Naive thymus-derived CD8-positive, alpha-beta T cell (primary cell): ENCODE measurements around the gene SEMA6C. TPM values are rescaled to one million over a fixed set of nuclear protein-coding genes. Genes with fewer than 3 reads are reported as not detected.
"Not testable (repeated sequence)": the region's sequence is repeated elsewhere in the genome, so short reads cannot be mapped to it uniquely, and the experiment has no call there.

Source experiments
- ATAC-seq, 2 donors: fragments of 150-1000 bp; cut with Tn5 transposase in 1 of 2; sonication (Bioruptor Pico), chemical (Tn5 transposase) in 1 of 2; 1 replicate in 1 of 2; 2 replicates in 1 of 2; pipeline ENCODE4 v1.10.0; 2021; ENCODE audit warnings: mild to moderate bottlenecking in 2 of 2, moderate library complexity in 2 of 2
- POLR2A ChIA-PET: fragments of 350-600 bp; sonication (Branson Sonifier 250); formaldehyde crosslinking; loops from one replicate; lab custom pipeline; 2021; ENCODE audit warnings: antibody characterized with exemption; lab: Charles Lee
- DNase-seq, 10 donors: peaks; one replicate each; pipeline versions ENCODE4 v3.0.0 to v3.0.0-alpha.2; 2020 to 2022
- H3K27ac Mint-ChIP-seq, 10 donors: one replicate each; pipeline ENCODE4 v1.8.0; 2020 to 2022; ENCODE audit warnings: mild to moderate bottlenecking in 10 of 10, mixed read lengths in 10 of 10, moderate library complexity in 4 of 10, inconsistent platforms in 1 of 10
- H3K27me3 Mint-ChIP-seq, 5 donors: one replicate each; pipeline ENCODE4 v1.8.0; 2021 to 2022; ENCODE audit warnings: mixed read lengths in 5 of 5
- H3K36me3 Mint-ChIP-seq, 3 donors: one replicate each; pipeline ENCODE4 v1.8.0; 2020 to 2022; ENCODE audit warnings: mixed read lengths in 3 of 3, mild to moderate bottlenecking in 2 of 3, inconsistent platforms in 1 of 3
- H3K4me1 Mint-ChIP-seq, 4 donors: one replicate each; pipeline ENCODE4 v1.8.0; 2021 to 2022; ENCODE audit warnings: mixed read lengths in 4 of 4
- H3K4me3 Mint-ChIP-seq, 10 donors: one replicate each; pipeline ENCODE4 v1.8.0; 2020 to 2022; ENCODE audit warnings: mild to moderate bottlenecking in 10 of 10, mixed read lengths in 10 of 10, moderate library complexity in 6 of 10, inconsistent platforms in 1 of 10
- H3K9me3 Mint-ChIP-seq, 9 donors: one replicate each; pipeline ENCODE4 v1.8.0; 2020 to 2022; ENCODE audit warnings: mixed read lengths in 9 of 9, mild to moderate bottlenecking in 3 of 9, inconsistent platforms in 1 of 9, moderate library complexity in 1 of 9
- polyA plus RNA-seq, 3 donors: library from polyadenylated mRNA; unstranded; fragments of 300-500 nt; fragmentation: Illumina TruSeq; gene quantifications; one replicate each; pipeline ENCODE4 v1.2.3, GENCODE V29; 2021
- total RNA-seq, 8 experiments: library from RNA in 2 of 8; stranded (reverse) in 2 of 8; gene quantifications; one replicate each; pipeline ENCODE4 v1.2.3 and lab custom pipeline; 2021 to 2026

Gene SEMA6C, protein sequence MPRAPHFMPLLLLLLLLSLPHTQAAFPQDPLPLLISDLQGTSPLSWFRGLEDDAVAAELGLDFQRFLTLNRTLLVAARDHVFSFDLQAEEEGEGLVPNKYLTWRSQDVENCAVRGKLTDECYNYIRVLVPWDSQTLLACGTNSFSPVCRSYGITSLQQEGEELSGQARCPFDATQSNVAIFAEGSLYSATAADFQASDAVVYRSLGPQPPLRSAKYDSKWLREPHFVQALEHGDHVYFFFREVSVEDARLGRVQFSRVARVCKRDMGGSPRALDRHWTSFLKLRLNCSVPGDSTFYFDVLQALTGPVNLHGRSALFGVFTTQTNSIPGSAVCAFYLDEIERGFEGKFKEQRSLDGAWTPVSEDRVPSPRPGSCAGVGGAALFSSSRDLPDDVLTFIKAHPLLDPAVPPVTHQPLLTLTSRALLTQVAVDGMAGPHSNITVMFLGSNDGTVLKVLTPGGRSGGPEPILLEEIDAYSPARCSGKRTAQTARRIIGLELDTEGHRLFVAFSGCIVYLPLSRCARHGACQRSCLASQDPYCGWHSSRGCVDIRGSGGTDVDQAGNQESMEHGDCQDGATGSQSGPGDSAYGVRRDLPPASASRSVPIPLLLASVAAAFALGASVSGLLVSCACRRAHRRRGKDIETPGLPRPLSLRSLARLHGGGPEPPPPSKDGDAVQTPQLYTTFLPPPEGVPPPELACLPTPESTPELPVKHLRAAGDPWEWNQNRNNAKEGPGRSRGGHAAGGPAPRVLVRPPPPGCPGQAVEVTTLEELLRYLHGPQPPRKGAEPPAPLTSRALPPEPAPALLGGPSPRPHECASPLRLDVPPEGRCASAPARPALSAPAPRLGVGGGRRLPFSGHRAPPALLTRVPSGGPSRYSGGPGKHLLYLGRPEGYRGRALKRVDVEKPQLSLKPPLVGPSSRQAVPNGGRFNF
- total RNA-seq, result 10 to 100 TPM; 10.6 to 13.2 TPM
- 1 to 10 TPM in 1 of 3 donors, under 1 TPM in 2; 0.57 to 1.1 (median 0.81) TPM for polyA plus RNA-seq
- 2.5 to 12.1 (median 6.3) reads per million in 6 experiments for total RNA-seq (lab: John Stamatoyannopoulos, UW)

DNA sequence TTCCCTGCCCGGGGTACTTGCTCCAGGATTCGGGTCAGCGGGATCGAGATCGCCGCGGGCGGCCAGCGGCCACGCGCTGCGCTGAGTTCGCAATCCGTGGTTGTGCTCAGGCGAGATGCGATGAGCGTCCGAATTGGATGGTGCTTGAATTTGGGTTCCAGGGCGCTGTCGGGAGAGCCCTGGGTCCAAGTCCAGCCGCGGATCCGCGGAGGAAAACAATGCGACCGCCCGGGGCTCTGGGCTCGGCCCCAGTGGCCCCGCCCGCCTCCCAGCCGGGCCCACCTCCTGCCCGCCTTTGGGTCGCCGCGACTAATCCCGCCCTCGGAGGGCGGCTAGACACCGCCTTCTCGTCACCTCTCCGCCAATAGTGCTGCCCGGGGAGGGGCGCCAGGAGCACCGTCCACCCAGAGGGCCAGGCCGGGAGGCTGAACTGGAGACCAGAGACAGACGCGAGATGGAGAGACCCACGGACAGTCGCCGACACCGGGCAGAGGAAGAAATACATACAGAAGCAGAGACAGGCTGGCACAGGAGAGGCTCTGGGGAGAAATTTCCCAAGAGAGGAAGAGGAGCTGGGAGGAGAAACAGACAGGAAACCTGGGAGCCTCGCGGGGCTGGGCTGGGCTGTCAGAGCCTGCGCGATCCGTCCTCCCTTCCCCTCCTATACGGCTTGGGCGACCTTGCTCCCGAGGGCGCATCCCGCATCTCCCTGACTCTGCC, at the start of gene SEMA6C:
Gene SEMA6C (minus strand): TSS at position 220 of the 720 bp plus-strand sequence. CDS start 4,010 bp downstream, outside the sequence.
- ATAC-seq (peak; percentile 98 to 99), DNase-seq (peak; percentile 74 to 90 (median 82))
- H3K9me3 Mint-ChIP-seq, result no peaks in the 10 kb centered on the region
- POLR2A ChIA-PET, result interaction anchor here (0.6 to 4.4 kb wide), 4 partner anchors 10 to 221 kb away, joined by 3 to 20 read pairs (median 6); partner anchors contain the start of genes SETDB1 and TNFAIP8L2
- H3K4me1 Mint-ChIP-seq, result peaks cover 11 to 23% (median 14%) of the 10 kb centered on the region in 4 donors
- H3K4me3 Mint-ChIP-seq, result peak within 1 kb of the TSS; percentile 91 to 100 (median 97)
- H3K36me3 Mint-ChIP-seq, result no peaks in the 10 kb centered on the region
- H3K27ac Mint-ChIP-seq, result peak within 1 kb of the TSS; percentile 61 to 97 (median 86)
- no peaks in the 10 kb centered on the region for H3K27me3 Mint-ChIP-seq

DNA sequence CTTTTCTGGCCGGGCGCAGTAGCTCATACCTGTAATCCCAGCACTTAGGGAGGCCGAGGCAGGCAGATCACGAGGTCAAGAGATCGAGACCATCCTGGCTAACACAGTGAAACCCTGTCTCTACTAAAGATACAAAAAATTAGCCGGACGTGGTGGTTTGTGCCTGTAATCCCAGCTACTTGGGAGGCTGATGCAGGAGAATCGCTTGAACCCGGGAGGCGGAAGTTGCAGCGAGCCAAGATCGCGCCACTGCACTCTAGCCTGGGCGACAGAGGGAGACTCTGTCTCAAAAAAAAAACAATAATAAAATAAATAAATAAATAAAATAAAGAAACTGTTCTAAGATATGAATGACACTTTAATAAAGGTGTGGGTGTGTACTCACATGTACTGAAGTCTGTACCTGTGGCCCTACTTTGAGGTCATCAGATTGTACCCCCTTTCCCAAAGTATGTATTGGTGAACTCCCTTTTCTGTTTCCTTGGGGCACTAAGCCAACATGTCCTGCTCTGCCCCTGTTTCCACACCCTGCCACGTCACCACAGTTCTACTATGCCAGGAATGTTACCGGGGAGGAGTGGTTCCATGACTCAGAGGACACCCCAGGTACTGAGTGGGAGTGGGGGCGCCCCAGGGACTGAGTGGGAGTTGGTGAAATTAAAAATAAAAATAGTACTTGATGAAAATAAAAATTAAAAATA, 48.6 kb upstream of the SEMA6C start:
- not testable (repeated sequence) for ATAC-seq, H3K36me3 Mint-ChIP-seq, H3K9me3 Mint-ChIP-seq, H3K27me3 Mint-ChIP-seq, H3K27ac Mint-ChIP-seq, DNase-seq
- POLR2A ChIA-PET, result interaction anchor here (0.6 to 0.8 kb wide), 3 partner anchors 17 to 163 kb away, joined by 3 to 7 read pairs (median 4); no protein-coding TSS in a partner anchor
- Mint-ChIP-seq H3K4me3 (peak overlapping the region in 1 of 10 donors; percentile 39), H3K4me1 (peaks cover 27 to 37% (median 34%) of the 10 kb centered on the region in 4 donors)

DNA sequence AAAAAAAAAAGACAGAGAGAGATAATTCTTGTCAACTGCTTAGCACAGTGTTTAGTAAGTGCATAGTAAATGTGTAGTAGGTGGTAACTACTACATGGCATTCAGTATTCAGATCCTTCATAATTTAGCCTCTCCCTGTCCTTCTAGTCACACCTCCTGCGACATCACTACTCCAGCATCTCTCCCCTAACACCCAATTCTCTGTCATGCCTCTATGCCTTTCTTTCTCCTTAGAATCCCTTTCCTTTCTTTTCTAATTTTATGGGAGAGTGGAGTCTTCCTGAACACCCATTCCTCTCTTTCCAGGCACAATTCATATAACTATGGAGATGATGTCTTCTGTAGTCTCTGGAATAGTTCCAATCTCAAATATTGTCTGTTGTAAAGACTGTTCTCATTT, 47.4 kb upstream of the SEMA6C start:
- ATAC-seq (no peak), DNase-seq (no peak)
- peaks cover 0 to 4% (median 0%) of the 10 kb centered on the region in 3 donors for H3K36me3 Mint-ChIP-seq
- peaks cover 0 to 3% (median 0%) of the 10 kb centered on the region in 5 donors for H3K27me3 Mint-ChIP-seq
- H3K4me3 Mint-ChIP-seq, result no peak overlapping the region
- peaks cover 22 to 37% (median 33%) of the 10 kb centered on the region in 4 donors for H3K4me1 Mint-ChIP-seq
- POLR2A ChIA-PET, result interaction anchor here (0.6 kb wide), 1 partner anchor 81 kb away, joined by 3 read pairs; no protein-coding TSS in a partner anchor
- no peak overlapping the region for H3K27ac Mint-ChIP-seq
- H3K9me3 Mint-ChIP-seq, result no peaks in the 10 kb centered on the region

DNA sequence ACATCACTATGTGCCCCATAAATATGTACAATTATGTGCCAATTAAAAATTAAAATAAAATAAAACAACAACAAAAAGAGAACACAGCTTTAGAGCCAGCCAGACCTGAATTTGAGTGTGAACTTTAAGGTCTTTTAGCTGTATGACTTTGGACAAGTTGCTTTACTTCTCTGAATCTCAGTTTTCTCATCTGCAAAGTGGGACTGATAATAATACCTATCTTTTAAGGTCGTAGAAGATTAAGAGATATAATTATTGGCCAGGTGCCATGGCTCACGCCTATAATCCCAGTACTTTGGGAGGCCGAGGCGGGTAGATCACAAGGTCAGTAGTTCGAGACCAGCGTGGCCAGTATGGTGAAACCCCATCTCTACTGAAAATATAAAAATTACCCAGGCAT, 46.9 kb upstream of the SEMA6C start:
- Mint-ChIP-seq H3K4me3 (no peak overlapping the region), H3K27me3 (peaks cover 0 to 2% (median 0%) of the 10 kb centered on the region in 5 donors), H3K9me3 (no peaks in the 10 kb centered on the region), H3K4me1 (peaks cover 21 to 40% (median 32%) of the 10 kb centered on the region in 4 donors), H3K27ac (no peak overlapping the region), H3K36me3 (peaks cover 0 to 2% (median 0%) of the 10 kb centered on the region in 3 donors)
- no peak for ATAC-seq
- no peak for DNase-seq
- POLR2A ChIA-PET, result interaction anchor here (0.6 kb wide), 2 partner anchors 69 to 82 kb away, joined by 3 to 6 read pairs; no protein-coding TSS in a partner anchor

DNA sequence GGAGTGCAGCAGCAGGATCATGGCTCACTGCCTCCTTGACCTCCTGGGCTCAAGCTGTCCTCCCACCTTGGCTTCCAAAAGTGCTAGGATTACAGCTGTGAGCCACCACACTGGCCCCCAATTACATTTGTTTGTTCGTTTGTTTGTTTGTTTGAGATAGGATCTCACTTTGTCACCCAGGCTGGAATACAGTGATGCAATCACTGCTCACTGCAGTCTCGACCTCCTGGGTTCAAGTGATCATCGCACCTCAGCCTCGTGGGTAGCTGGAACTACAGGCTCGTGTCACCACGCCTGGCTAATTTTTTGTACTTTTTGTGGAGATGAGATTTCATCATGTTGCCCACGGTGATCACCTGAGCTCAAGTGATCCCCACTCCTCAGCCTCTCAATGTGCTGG, 45.6 kb upstream of the SEMA6C start:
- ATAC-seq (no peak), DNase-seq (no peak)
- no peaks in the 10 kb centered on the region for H3K9me3 Mint-ChIP-seq
- peak overlapping the region in 1 of 10 donors; percentile 34 for H3K4me3 Mint-ChIP-seq
- no peaks in the 10 kb centered on the region for H3K36me3 Mint-ChIP-seq
- H3K27ac Mint-ChIP-seq, result no peak overlapping the region
- H3K4me1 Mint-ChIP-seq, result peaks cover 17 to 41% (median 32%) of the 10 kb centered on the region in 4 donors
- H3K27me3 Mint-ChIP-seq, result peaks cover 0 to 2% (median 0%) of the 10 kb centered on the region in 5 donors
- POLR2A ChIA-PET, result interaction anchor here (0.6 to 0.7 kb wide), 4 partner anchors 44 to 135 kb away, joined by 3 read pairs; partner anchors contain the start of gene PI4KB

DNA sequence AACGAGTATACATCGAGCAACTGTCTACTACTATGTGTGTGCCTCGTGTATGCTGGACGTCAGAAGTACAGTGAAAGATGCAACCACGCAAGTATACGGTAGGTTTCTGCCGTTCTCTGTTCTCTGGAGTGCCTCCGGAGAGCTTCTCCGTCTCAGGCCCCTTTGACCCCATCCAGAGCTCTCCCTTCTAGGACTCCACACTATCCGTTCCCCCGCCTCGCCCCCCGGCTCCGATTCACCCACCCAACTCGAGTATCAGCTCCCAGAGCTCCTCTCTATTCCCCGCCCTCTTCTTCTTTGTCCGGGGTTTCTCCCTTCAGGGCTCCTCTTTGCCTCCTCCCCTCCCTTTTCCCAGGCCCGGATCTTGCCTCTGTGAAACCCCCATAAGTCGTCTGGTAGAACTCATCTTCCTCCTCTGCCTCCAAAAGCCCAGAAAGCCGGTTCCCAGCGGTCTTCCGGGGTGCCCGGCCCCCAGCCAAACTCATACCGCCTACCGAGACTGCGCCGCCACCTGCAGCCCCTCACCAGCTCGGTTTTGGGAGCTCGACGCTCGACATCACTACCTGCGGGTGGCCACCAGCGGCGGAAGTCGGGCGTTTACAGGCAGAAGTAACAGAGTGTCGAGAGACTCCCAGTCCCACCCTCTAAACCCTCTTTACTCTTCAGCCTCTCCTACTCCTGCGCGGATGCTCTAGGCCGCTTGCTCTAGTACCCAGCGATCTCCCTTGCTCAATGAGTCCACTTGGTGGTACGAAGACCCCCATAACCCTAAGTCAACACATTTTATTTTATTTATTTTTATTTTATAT, 43.4 kb upstream of the SEMA6C start, which contains the start of gene VPS72:
Gene VPS72 (minus strand): TSS at position 561 of the 809 bp plus-strand sequence. CDS start 76 bp downstream, at position 485.
- Mint-ChIP-seq H3K9me3 (no peaks in the 10 kb centered on the region), H3K4me1 (peaks cover 14 to 43% (median 33%) of the 10 kb centered on the region in 4 donors), H3K4me3 (peak within 1 kb of the TSS; percentile 91 to 100 (median 99)), H3K36me3 (peaks cover 0 to 13% (median 0%) of the 10 kb centered on the region in 3 donors), H3K27ac (peak within 1 kb of the TSS; percentile 96 to 100 (median 98)), H3K27me3 (no peaks in the 10 kb centered on the region)
- POLR2A ChIA-PET, result interaction anchor here (0.6 to 2.4 kb wide), 20 partner anchors 9 to 209 kb away, joined by 3 to 41 read pairs (median 5); partner anchors contain the start of genes LYSMD1, PI4KB, PIP5K1A and PSMB4
- ATAC-seq, result peak; percentile 92 to 93
- peak; percentile 75 to 91 (median 82) for DNase-seq

DNA sequence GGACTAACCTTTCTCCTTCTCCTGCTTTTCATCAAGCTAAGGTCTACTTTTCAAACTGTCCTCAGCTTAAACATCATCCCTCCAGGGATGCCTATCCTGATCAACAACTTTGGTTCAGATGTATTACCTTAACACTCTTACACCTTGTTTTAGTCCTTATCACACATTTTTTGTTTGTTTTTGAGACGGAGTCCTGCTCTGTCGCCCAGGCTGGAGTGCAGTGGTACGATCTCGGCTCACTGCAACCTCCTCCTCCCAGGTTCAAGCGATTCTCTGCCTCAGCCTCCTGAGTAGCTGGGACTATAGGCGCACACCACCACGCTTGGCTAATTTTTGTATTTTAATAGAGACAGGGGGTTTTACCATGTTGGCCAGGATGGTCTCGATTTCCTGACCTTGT, 42.2 kb upstream of the SEMA6C start:
- not testable (repeated sequence) for H3K9me3 Mint-ChIP-seq, H3K27me3 Mint-ChIP-seq, ATAC-seq, DNase-seq
- Mint-ChIP-seq H3K4me3 (peak overlapping the region; percentile 91 to 100 (median 99)), H3K27ac (peak overlapping the region in 7 of 10 donors; percentile 16 to 100 (median 53)), H3K4me1 (peaks cover 16 to 43% (median 33%) of the 10 kb centered on the region in 4 donors), H3K36me3 (peaks cover 0 to 25% (median 3%) of the 10 kb centered on the region in 3 donors)
- POLR2A ChIA-PET, result interaction anchor here (0.6 to 2.4 kb wide), 4 partner anchors 9 to 164 kb away, joined by 3 to 41 read pairs (median 5); partner anchors contain the start of genes PI4KB and TNFAIP8L2

DNA sequence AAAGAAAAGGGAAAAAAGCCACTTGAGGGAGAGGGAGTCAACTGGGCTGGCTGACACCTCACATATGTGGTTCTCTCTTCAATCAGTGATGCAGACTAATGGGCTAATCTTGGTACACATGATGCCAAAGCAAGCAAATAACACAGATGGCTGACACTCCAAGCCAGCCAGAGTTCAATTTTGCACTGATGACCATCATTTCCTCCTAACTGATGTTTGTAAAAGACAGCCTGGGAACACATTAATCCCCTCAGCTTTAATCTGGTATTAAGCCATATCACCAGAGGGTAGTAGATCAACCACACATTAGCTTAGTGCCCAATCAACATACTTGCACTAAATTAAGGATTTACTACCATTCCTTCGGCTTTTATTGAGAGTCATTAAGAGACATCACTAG, 40.8 kb upstream of the SEMA6C start:
- Mint-ChIP-seq H3K27me3 (no peaks in the 10 kb centered on the region), H3K9me3 (no peaks in the 10 kb centered on the region), H3K4me1 (peaks cover 19 to 43% (median 33%) of the 10 kb centered on the region in 4 donors), H3K36me3 (peaks cover 8 to 39% (median 11%) of the 10 kb centered on the region in 3 donors), H3K27ac (peak overlapping the region in 1 of 10 donors; percentile 29), H3K4me3 (peak overlapping the region in 2 of 10 donors; percentile 23 to 74)
- POLR2A ChIA-PET, result no interaction called here
- DNase-seq (no peak), ATAC-seq (no peak)

DNA sequence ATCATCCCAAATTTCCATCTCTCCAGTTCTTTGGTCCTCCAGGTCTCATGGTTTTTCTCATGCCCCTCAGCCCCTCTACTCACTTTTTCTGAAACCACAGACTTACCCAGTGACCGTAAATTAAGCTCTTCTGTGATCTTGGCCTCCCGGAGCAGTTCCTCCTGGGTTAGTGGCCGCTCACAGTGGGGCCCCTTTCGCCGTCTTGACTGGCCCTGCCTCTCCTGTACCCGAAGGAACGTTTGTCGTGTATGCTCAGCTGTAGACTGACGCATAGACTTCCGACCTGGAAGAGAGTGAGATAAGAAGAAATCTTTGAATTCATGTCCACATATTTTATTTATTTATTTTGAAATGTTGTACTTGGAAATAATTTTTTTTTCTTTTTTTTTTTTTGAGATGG, 37.8 kb upstream of the SEMA6C start:
- POLR2A ChIA-PET, result interaction anchor here (0.8 kb wide), 1 partner anchor 14 kb away, joined by 3 read pairs; no protein-coding TSS in a partner anchor

More for the DNA sequence above, 37.8 kb upstream of the SEMA6C start:
- Mint-ChIP-seq H3K36me3 (peaks cover 15 to 68% (median 16%) of the 10 kb centered on the region in 3 donors), H3K27me3 (no peaks in the 10 kb centered on the region), H3K9me3 (no peaks in the 10 kb centered on the region), H3K27ac (peak overlapping the region in 2 of 10 donors; percentile 41 to 89), H3K4me3 (no peak overlapping the region), H3K4me1 (peaks cover 17 to 28% (median 20%) of the 10 kb centered on the region in 4 donors)
- DNase-seq, result no peak
- no peak for ATAC-seq
